CD4-positive, alpha-beta T cell treated with Interleukin-12 subunit alpha and Interleukin-12 subunit beta, for 1 hour (primary cell): ENCODE results near the gene OCIAD2.
"Not testable (repeated sequence)": the region's sequence is repeated elsewhere in the genome, so short reads cannot be mapped to it uniquely, and the experiment has no call there.

Experiments used
- DNase-seq: peaks from one replicate; pipeline ENCODE4 v3.0.0-alpha.2; 2020

The OCIAD2 gene, protein sequence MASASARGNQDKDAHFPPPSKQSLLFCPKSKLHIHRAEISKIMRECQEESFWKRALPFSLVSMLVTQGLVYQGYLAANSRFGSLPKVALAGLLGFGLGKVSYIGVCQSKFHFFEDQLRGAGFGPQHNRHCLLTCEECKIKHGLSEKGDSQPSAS

DNA sequence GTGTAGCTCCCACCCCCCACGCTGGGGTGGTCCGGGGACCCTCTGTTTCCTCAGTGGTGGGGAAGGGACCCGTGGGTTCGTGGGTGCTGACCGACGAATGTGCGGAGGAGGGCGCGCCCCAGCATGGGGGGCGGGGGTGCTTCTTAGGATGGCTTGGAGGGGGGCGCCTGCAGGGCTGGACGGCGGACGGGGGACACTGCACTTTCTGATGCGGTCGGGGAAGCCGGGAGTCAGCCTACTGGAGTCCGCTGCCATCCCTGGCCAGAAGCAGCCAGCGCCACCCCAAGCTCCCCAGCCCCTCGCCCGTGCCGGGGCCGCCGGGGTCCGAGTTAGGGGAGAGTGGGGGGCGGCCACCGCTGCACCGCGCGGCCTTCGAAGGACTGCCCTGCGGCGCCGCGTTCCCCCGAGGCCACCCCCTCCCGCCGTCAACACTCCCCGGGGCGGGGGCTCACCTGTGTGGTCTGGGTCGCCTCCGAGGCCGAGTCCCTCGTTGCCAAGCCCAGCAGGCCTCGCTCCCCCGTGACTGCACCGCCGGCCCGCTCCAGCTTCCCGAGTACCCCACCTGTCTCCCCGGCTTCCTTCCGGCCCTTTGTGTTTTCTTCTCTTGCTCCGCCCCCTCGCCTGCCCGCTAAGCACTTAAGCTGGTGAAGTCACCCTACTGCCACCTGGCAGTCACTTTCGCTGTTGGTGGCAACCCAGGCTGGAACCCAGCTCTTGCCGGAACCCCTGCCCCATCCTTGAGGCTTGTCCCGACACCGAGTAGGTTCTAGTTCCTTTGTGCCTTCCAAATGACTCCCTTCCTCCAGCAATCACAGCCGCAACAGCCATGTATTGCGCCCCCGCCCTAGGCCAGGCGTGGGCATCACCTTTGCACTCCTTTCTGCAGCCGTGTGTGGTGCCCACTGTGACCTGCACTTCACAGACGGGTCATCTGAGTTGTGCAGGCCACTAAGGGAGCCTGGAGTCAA is at the start of gene OCIAD2:
Gene OCIAD2 (minus strand): TSS at position 569 of the 968 bp plus-strand sequence. CDS start 2,225 bp downstream, outside the sequence.
- DNase-seq: peak; percentile 88

DNA sequence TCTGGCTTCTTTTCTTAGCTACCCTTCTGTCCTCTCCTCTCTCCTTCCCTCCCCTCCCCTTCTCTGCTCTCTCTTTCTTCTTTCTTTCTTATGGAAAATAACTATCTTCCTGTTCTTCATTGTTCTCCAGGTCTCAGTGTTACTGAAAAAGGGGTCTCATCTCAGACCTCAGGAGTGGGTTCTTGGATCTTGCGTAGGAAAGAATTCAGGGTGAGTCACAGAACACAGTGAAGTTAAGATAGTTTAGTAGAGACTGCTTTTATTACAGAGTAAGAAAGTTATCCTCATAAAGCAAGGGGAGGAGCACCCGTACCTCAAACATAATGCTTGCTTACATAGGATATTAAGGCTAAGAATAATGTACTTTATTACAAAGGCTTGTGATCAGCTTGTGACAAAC is 47.7 kb upstream of the OCIAD2 start:
- no peak for DNase-seq

DNA sequence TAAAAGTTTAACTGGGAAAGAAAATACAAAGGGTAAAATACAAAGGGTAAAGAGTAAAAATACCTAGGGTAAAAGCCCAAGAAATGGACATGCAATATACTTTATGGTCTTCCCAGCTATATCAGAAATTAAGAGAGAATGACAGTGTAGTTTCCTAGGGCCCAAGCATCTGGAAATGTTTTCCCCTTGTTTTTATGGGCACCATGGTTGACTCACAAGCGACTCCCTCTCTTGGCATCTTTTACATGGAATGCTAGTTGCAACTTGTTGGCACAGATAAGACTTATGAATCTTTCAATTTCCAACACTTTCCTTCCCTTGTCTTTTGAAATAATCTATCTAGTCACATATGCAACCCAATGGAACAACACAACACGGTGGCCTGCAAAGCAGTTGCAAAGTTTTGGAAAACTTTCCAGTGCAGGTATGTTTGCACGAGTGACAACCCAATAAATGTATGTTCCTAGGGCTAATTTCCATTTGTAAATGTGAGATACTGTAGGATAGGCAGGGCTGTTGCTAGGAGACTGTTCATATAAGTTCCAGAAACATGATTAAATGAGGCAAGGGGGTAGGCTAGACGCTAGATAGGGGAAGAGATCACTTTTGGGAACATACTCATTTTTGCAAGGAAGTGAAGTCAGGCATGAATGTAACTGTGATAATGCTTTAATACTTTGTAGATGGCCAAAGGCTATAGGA is 43.1 kb upstream of the OCIAD2 start:
- no peak for DNase-seq

DNA sequence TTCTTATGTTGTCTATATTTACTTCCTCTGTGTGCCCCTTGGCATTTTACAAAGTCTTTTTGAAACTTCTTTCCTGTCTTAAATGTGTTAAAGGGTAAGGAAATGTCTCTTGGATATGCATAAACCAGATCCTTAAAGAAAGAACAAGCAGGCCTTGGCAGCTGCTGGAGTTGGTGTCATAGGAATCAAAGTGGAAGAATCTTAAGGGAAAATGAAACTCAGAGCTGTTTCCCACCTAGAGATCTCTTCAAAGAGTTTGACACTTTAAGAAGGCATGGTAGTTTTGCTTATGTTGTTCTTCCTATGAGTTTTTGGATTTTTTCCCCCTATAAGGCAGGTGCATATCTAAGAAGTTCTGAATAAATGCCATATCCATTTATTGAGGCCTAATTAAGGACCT is 42.5 kb upstream of the OCIAD2 start:
- DNase-seq: no peak

DNA sequence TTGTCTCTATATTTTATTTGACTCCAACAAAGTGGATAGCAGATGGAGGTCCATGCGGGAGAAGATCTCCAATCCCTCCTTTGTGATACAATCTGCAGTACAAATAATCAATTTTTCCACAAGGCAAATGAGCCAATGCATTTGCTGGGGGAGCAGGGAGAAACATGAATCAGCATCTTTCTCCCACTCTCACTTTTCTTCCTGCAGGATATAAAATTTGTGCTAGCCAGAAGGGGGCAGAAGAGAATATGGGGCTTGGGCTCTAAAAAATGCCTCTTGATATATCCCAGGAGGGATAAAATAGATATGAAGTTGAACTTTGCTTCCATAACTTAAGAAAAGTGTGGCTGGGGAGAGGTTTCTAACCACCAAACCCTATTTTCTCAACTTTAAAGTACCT is 41.2 kb upstream of the OCIAD2 start:
- DNase-seq: no peak

DNA sequence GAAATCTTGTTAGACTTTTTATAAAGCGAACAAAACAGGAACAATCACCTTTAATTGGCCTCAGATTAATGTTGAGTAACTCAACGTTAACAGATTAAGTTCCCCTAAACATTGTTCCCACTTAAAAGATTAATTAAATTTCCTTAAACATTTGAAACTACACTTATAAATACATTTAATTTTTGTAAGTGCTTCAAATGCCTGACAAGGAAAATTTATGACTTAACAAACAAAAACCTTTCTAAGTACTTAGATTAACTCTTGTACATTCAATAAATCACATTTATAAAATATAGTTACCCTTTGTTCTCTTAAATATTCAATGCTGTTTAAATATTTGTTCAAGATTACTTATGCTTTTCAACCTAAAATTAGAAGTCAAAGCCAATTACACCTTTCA is 39.4 kb upstream of the OCIAD2 start:
- DNase-seq: no peak

DNA sequence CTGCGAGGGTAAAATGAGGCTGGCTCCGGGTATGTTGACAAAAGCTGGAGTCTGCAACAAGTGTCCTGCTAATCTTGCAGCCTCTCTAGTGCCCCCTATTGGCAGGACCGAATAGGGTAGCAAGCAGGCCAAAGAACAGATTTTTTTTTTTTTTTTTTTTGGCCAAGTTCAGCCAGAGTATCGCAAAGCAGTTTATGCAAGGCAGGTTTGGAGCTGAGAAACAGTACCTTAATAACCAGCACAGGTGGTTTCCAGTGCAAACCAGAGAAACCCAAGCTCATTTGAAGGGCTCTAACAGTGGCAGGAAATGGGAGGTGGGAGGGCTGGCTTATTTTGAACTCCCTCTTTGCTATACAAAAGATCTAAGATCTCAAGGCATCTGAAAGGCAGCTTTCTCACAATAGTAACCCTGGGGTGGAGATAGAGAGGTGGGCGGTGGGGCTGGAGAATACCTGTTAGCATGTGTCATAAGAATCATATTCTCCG is 38.2 kb upstream of the OCIAD2 start:
- DNase-seq: peak; percentile 40

DNA sequence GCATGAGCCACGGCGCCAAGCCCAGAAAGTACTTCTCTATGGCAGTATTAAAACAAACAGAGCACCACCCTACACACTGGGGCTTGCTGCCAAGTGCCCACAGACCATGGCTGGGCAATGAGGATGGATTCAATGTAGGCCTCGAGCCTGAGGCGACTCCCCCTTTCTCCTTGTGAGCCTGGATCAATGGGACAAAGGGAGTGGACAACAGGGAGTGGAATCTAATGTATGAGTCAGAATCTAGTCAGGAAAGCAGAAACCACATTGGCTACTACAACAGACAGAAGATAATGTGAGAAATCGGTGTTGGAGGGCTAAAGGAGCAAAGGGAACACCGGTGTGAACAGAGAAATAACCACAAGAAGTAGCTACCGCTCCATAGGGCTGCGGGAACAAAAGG is 37.7 kb upstream of the OCIAD2 start:
- no peak for DNase-seq

DNA sequence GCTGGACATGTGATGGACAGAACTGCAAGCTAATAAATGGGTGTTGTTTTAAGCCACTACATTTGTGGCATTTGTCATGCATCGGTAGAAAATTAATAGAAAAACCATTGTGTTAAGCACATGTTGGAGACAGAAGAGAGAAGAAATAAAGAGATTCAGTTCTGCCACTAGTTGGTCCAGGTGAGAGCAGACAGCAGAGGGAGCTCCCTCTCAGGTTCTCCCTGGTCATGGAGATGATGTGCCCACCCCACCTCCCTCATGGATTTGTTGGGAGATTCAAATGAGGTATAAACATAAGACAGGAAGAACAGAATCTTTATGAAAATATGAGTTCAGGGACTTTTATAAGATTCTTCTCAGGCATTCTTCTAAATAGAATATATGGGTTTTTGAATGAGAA is 36.8 kb upstream of the OCIAD2 start:
- no peak for DNase-seq

DNA sequence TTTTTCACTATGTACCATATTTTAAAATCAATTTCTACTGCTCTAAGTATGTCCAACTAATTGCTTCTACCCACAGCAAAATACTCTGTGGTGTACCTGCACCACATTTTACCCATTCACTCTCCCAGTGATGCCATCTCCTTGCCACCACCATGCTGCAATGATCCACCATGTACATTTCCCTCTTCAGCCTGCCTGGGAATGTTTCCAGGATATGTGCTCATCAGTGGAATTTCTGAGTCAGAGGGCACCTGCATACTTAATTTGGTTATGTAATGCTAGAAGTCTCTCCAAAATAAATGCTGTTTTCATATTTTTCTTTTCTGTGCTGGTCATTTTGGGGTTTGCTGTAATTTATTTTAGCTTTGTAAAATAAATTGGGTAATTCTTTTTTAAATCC is 33.2 kb upstream of the OCIAD2 start:
- no peak for DNase-seq

DNA sequence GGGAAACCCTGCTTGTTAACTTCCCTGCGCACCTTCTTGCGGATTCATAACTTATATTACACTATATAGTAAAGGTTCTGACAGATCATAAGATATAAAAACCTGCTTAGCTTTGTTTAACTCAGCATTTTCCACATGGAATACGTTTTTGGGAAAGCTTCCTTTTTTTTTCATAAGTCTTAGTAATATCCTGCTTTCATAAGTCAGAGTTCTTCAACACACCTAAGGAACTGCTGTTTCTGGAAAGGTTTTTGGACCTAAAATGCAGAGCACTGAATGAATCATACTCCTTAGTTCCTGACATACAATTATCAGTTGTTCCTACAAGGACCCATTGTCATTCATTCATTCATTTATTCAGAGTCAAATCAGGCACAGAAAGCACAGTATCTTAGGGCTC is 32.3 kb upstream of the OCIAD2 start:
- DNase-seq: no peak

DNA sequence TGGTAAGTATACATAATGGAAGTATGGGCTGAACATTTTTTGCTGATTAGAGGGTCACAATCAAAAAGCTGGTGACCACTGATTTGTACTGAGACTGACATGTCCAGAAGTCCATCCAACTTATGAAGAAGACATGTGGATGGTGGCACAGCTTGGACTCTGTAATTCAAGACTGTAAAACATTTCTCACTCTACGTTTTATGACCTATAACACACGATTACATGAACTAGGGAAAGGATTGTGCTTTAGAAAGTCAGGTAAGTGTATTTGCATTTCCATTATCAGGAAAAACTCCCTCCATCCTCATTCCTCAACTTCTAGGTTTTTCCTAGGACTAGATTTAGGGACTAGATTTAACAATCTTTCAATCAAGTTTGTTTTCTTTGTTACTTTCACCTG is 30.5 kb upstream of the OCIAD2 start:
- DNase-seq: no peak

DNA sequence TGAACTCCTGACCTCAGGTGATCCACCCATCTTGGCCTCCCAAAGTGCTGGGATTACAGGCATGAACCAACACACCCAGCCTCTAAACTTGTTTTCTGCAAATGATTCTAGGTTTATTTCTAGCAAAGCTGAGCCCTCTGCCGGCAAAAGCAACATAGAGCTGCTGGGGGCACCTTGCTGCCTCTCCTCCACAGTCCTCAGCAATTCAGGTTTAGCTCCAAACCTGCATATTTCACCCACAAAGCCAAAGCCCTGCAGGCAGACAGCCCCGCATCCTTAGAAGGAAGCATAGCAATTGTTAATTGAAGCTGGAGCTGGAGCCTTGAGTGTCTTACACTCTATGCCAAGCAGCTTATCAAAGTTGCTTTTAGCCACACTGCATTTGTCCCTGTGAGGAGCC is 24.9 kb upstream of the OCIAD2 start:
- no peak for DNase-seq

DNA sequence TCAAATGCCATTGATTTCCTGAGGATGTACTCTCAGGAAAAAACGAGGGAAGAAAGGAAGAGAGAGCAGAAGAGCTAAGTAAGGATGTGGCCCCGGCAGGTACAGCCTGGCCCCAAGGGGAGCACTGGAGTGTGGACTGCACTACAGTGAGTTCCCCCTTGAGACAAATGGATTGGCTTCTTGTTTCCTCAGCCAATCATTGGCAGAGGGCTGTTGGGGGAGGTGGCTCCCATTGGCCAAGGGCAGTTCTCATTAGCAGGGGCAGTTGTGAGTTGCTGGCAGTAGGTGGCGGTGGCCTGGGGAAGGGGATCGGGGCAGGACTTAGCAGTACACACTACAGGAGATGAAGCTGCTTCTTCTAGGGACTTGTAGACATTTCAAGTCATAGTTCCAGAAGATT is 24.1 kb upstream of the OCIAD2 start:
- no peak for DNase-seq

DNA sequence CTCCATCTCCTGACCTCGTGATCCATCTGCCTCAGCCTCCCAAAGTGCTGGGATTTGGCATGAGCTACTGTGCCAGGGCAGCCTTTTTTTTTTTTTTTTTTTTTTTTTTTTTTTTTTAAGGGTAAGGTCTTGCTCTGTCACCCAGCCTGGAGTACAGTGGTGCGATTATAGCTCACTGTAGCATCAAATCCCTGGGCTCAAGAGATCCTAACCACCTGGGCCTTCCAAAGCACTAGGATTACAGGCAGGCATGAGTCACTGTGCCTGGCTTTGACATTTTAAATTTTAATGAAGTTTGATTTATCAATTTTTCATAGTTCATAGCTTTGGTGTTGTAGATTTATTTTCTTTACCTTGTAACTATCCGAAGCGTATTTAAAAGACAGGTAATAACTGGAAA is 17.8 kb upstream of the OCIAD2 start:
- DNase-seq: no peak

DNA sequence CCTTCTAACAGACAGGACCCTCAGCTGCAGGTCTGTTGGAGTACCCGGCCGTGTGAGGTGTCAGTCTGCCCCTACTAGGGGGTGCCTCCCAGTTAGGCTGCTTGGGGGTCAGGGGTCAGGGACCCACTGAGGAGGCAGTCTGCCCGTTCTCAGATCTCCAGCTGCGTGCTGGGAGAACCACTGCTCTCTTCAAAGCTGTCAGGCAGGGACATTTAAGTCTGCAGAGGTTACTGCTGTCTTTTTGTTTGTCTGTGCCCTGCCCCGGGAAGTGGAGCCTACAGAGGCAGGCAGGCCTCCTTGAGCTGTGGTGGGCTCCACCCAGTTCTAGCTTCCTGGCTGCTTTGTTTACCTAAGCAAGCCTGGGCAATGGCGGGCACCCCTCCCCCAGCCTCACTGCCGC is 16.5 kb upstream of the OCIAD2 start:
- DNase-seq: not testable (repeated sequence)

DNA sequence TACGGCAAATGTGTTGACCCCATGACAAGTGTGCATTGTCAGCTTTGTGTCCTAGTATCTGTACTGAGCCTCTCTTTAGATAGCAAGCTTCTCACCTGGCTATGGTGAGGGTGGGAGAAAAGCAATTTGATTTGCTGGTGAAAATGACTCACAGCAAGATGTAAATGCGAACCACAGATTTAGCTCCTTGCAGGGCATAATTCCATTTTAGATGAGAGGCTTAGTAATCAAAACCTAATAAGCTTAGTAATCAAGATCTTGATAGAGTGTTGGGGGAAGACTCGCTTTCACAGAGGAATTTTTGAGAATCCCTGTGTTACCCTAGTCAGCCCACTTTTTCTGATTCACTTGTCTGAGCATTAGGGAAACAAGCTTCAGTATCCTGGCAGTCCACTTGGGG is 7.7 kb upstream of the OCIAD2 start:
- no peak for DNase-seq

DNA sequence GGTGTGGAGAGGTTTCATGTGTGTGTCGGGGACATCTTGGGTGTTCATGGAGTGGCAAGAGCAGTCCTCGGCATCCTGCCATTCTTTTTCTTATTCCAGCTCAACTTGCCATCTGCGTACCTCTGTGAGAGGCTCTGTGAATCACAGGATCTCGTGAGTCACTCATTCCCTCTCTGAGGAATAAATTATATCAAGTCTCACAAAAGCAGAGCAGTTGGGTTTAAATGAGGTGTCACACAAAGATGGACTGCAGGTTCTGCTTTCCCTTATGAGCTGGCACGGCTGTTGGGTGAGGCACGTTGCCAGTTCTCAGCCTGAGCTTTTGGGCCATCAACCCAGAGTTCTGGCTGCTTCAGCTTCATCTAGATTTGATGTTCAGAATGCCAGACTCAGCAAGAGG is 6.8 kb upstream of the OCIAD2 start:
- DNase-seq: no peak

DNA sequence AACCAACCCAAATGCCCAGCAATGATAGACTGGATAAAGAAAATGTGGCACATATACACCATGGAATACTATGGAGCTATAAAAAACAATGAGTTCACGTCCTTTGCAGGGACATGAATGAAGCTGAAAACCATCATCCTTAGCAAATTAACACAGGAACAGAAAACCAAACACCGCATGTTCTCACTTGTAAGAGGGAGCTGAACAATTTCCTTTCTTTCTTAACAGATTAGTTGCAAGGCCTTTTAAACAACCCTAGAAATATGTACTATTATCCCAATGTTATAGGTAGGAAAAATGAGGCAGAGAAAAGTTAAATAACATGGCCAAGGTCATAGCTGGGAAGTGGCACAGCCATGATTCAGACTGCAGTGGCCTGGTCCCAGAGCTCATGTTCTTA is 5.8 kb upstream of the OCIAD2 start:
- DNase-seq: no peak

DNA sequence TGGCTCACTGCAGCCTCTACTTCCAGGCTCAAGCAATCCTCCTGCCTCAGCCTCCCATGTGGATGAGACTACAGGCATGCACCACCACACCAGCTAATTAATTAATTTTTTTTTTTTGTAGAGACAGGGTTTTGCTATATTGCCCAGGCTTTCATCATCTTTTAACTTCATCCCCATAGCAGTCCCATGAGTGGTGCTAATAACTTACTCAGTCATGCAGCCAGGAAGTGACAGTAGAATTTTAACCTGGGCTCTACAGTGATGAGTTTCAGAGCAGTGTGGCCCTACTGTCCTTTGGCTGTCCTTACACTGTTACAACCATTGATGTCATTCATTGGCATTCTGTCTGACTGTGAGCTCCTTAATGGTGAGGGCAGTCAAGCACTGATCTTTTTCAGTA is 3.9 kb upstream of the OCIAD2 start:
- DNase-seq: no peak

DNA sequence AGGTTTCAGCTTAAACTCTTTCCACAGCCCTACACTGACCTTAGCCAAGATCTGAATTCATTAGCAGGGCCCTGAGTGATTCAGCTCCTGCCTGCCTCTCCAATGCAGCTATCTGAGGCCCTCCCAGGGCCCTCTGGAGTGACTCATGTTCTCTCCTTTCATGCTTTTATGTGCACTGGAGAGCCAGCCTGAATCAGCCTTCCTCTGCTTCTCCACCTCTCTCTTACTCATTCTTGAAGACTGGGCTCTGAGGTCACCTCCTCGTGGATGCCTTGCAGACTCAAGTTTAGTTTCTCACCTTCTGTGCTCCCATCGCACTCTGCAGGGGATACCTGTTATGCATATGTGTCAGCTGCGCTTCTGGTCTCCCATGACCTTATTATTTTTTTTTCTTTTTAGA is 3.1 kb upstream of the OCIAD2 start:
- no peak for DNase-seq

DNA sequence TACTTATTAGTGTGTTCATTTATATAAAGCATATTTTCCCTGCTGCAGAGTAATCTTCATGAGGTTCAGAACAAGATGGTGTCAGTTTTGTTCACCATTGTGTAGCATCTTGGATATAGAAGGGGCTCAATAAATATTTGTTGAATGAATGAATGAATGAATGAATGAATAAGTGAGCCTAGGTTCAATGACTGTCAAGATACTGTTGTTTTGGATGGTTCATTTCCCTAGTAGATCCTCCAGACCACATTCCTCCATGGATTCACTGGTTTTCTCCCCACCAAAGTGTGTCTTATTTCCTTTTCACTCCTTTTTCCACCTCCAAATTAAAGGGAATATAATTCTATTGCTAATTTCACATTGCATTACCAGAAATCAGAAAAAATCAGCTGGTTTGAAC is 2.1 kb upstream of the OCIAD2 start:
- DNase-seq: no peak

DNA sequence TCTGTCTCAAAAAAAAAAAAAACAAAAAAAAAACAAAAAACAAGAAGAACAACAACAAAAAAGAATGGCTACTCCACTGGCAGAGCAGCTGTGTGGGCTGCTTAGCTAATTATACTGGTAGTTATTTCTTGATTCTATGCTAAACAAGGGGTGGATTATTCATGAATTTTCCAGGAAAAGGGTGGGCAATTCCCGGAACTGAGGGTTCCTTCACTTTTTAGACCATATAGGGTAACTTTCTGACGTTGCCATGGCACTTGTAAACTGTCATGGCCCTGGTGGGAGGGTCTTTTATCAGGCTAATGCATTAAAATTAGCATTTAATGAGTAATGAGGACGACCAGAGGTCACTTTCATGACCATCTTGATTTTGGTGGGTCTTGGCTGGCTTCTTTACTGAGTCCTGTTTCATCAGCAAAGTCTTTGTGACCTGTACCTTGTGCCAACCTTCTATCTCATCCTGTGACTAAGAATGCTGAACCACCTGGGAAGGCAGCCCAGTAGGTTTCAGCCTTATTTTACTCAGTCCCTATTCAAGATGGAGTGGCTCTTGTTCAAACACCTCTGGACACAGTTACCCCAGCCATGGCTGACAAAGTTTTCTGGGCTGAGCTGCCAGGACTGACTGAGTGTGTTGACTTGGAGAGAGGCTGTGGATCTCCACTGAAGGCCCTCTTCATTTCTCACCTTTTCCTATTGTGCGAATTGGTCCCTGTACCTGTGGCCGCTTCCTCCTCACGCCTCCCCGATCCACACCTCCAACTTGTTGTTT is 1.3 kb upstream of the OCIAD2 start:
- no peak for DNase-seq
